Liver (tissue), 3 donors: Measurements from ENCODE around the gene PMM2.

Source experiments
- CTCF ChIP-seq: fragments of 150-350 bp; IDR thresholded peaks from 2 replicates; pipeline ENCODE4 v1.5.1; 2017; ENCODE audit warnings: improper control_type of control experiment, low read depth, low read length; ENCODE audit not compliant: missing input control
- EGR1 ChIP-seq, 2 donors: IDR thresholded peaks; 2 replicates each; pipeline ENCODE4 v1.6.1; 2016 to 2018; ENCODE audit warnings: antibody characterized with exemption in 2 of 2, low read depth in 2 of 2
- FOXA1 ChIP-seq: IDR thresholded peaks from 2 replicates; pipeline ENCODE4 v1.6.1; 2016; ENCODE audit warnings: antibody characterized with exemption
- HNF4G ChIP-seq: IDR thresholded peaks from 2 replicates; pipeline ENCODE4 v1.6.1; 2016; ENCODE audit warnings: antibody characterized with exemption
- JUND ChIP-seq, 2 donors: IDR thresholded peaks; 2 replicates each; pipeline ENCODE4 v1.6.1; 2016; ENCODE audit warnings: antibody characterized with exemption in 2 of 2
- NR2F2 ChIP-seq: IDR thresholded peaks from 2 replicates; pipeline ENCODE4 v1.6.1; 2016; ENCODE audit warnings: antibody characterized with exemption
- RAD21 ChIP-seq, 2 donors: IDR thresholded peaks; 2 replicates each; pipeline ENCODE4 v1.6.1; 2016; ENCODE audit warnings: antibody characterized with exemption in 2 of 2, mild to moderate bottlenecking in 2 of 2
- REST ChIP-seq: IDR thresholded peaks from 2 replicates; pipeline ENCODE4 v1.6.1; 2016; ENCODE audit warnings: antibody characterized with exemption, mild to moderate bottlenecking
- RXRA ChIP-seq, 2 donors: IDR thresholded peaks; 2 replicates each; pipeline ENCODE4 v1.6.1; 2017 to 2018; ENCODE audit warnings: antibody characterized with exemption in 2 of 2, mild to moderate bottlenecking in 1 of 2
- TAF1 ChIP-seq: conservative IDR thresholded peaks from 2 replicates; pipeline ENCODE4 v1.6.1; 2016; ENCODE audit warnings: antibody characterized with exemption, mild to moderate bottlenecking
- YY1 ChIP-seq: IDR thresholded peaks from 2 replicates; pipeline ENCODE4 v1.6.1; 2016; ENCODE audit warnings: antibody characterized with exemption, mild to moderate bottlenecking
- TF ChIP-seq, protein P1 (sequence below): IDR thresholded peaks from 2 replicates; pipeline ENCODE4 v1.6.1; 2016; ENCODE audit warnings: antibody characterized with exemption
- TF ChIP-seq, protein P2 (sequence below): IDR thresholded peaks from 2 replicates; pipeline ENCODE4 v1.6.1; 2016; ENCODE audit warnings: antibody characterized with exemption
- TF ChIP-seq, protein P3 (sequence below): IDR thresholded peaks from 2 replicates; pipeline ENCODE4 v1.6.1; 2016; ENCODE audit warnings: antibody characterized with exemption
- donor health status: healthy.
- donor health status: healthy.

DNA sequence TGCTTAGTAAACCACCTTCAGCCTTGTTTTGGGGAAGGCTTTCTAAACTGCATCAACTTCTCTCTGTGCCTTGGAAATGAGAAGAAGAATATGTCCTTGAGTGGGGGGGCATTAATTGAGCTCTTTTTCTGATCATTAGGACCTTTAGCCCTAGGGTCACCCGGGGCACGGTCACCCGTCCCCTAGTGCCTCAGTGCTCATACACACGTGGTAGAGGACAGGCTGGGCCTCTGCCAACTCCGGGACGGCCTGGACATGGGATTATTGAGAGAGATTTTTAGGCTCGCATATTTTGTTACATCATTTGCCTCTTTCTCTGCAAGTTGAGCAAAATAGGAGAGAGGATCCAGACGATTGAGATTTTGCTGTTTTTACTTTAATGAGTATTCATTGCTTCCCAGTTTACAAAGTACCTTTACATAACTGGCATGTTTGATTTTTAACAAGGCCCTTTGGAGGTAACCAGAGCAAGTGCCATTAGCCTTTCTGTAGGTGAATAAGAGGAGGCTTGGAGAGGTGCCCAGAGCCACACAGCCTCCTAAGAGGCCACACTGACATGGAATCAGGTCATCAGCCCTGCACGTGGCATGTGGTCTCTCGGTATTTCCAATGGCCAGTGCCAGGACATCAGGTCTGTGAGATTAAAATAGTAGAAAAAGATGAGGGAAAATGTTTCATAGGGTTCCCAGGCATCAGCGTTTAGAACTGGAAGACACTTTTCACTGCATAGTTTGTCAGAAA, 11.1 kb downstream of the PMM2 start:
- no peak for TF ChIP-seq CTCF
- peak; percentile 68 to 70 for TF ChIP-seq RXRA (IDR thresholded peaks at IDR 0.05)
- no peak for TF ChIP-seq TAF1
- no peak for TF ChIP-seq REST
- TF ChIP-seq RAD21 (IDR thresholded peaks at IDR 0.05), result no peak
- peak; percentile 34 to 37 for TF ChIP-seq JUND (IDR thresholded peaks at IDR 0.05)
- TF ChIP-seq EGR1 (IDR thresholded peaks at IDR 0.05; ENCODE audit: low read depth in 2 of 2), result no peak
- TF ChIP-seq, protein P1, sequence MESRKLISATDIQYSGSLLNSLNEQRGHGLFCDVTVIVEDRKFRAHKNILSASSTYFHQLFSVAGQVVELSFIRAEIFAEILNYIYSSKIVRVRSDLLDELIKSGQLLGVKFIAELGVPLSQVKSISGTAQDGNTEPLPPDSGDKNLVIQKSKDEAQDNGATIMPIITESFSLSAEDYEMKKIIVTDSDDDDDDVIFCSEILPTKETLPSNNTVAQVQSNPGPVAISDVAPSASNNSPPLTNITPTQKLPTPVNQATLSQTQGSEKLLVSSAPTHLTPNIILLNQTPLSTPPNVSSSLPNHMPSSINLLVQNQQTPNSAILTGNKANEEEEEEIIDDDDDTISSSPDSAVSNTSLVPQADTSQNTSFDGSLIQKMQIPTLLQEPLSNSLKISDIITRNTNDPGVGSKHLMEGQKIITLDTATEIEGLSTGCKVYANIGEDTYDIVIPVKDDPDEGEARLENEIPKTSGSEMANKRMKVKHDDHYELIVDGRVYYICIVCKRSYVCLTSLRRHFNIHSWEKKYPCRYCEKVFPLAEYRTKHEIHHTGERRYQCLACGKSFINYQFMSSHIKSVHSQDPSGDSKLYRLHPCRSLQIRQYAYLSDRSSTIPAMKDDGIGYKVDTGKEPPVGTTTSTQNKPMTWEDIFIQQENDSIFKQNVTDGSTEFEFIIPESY, result peak; percentile 7
- TF ChIP-seq FOXA1, result no peak
- TF ChIP-seq, protein P2, sequence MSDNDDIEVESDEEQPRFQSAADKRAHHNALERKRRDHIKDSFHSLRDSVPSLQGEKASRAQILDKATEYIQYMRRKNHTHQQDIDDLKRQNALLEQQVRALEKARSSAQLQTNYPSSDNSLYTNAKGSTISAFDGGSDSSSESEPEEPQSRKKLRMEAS, result peak; percentile 29
- TF ChIP-seq HNF4G, result peak; percentile 86
- TF ChIP-seq, protein P3, sequence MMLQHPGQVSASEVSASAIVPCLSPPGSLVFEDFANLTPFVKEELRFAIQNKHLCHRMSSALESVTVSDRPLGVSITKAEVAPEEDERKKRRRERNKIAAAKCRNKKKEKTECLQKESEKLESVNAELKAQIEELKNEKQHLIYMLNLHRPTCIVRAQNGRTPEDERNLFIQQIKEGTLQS, result no peak
- TF ChIP-seq YY1, result peak; percentile 24
- peak; percentile 53 for TF ChIP-seq NR2F2
